Measurements from ENCODE around the gene TPRX2. TPM values are rescaled to one million over a fixed set of nuclear protein-coding genes. Genes with fewer than 3 reads are reported as not detected.
"Not testable (repeated sequence)": the region's sequence is repeated elsewhere in the genome, so short reads cannot be mapped to it uniquely, and the experiment has no call there.

Gene TPRX2
- total RNA-seq, 6 experiments from 2014 or later = not detected

DNA sequence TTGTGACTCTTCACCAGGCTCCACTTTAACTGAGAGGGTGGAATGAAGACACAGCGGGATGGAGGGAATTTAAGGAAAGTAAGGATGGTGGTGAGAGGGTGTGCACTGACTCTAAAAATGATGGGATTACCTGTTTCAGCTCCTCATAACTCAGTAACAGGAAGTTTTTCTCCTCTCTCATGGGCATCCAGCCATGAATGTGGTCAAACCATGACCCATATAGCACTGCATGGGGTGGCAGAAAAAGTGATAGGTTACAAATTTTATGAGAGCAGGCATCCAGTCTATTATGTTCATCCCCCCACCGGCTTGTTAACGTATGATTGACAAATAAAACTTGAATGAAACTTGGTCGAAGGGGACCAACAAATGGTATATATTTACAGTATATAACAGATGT, 19.9 kb downstream of the TPRX2 start:
- Histone ChIP-seq H3K27ac (peak overlapping the region in 1 of 3 donors; percentile 40), H3K9me3 (no peaks in the 10 kb centered on the region), H3K4me1 (peaks cover 0 to 19% (median 0%) of the 10 kb centered on the region in 4 donors), H3K27me3 (no peaks in the 10 kb centered on the region), H3K36me3 (peaks cover 0 to 99% (median 49%) of the 10 kb centered on the region in 4 donors), H3K4me3 (no peak overlapping the region)
- intact Hi-C loops (cut with DNase I) = no loop called here
- ATAC-seq (no peak), DNase-seq (no peak)
- 80% methylated on average over 4 of the region's 4 CpGs for WGBS (ENCODE audit: insufficient coverage, low coverage, low lambda C conversion rate, missing lambda C conversion rate)
- TF ChIP-seq, protein P1, sequence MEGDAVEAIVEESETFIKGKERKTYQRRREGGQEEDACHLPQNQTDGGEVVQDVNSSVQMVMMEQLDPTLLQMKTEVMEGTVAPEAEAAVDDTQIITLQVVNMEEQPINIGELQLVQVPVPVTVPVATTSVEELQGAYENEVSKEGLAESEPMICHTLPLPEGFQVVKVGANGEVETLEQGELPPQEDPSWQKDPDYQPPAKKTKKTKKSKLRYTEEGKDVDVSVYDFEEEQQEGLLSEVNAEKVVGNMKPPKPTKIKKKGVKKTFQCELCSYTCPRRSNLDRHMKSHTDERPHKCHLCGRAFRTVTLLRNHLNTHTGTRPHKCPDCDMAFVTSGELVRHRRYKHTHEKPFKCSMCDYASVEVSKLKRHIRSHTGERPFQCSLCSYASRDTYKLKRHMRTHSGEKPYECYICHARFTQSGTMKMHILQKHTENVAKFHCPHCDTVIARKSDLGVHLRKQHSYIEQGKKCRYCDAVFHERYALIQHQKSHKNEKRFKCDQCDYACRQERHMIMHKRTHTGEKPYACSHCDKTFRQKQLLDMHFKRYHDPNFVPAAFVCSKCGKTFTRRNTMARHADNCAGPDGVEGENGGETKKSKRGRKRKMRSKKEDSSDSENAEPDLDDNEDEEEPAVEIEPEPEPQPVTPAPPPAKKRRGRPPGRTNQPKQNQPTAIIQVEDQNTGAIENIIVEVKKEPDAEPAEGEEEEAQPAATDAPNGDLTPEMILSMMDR (IDR thresholded peaks at IDR 0.05) = no peak
- peak; percentile 16 for TF ChIP-seq POLR2A (IDR thresholded peaks at IDR 0.05)

DNA sequence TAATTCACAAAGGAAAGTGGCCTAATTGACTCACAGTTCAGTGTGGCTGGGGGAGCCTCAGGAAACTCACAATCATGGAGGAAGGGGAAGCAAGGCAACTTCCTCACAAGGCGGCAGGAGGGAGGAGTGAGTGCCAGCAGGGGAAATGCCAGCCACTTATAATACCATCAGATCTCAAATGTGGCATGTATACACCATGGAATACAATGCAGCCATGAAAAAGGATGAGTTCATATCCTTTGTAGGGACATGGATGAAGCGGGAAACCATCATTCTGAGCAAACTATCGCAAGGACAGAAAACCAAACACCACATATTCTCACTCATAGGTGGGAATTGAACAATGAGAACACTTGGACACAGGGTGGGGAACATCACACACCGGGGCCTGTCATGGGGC, 20.4 kb downstream of the TPRX2 start:
- H3K27ac ChIP-seq = peak overlapping the region in 1 of 3 donors; percentile 40
- H3K27me3 ChIP-seq; intact Hi-C loops (cut with DNase I); H3K4me3 ChIP-seq; H3K9me3 ChIP-seq; ATAC-seq; DNase-seq: not testable (repeated sequence)
- 72% methylated on average over 3 of the region's 4 CpGs for WGBS (ENCODE audit: insufficient coverage, low coverage, low lambda C conversion rate, missing lambda C conversion rate)
- H3K4me1 ChIP-seq = peaks cover 0 to 19% (median 0%) of the 10 kb centered on the region in 4 donors
- peaks cover 0 to 97% (median 45%) of the 10 kb centered on the region in 4 donors for H3K36me3 ChIP-seq

DNA sequence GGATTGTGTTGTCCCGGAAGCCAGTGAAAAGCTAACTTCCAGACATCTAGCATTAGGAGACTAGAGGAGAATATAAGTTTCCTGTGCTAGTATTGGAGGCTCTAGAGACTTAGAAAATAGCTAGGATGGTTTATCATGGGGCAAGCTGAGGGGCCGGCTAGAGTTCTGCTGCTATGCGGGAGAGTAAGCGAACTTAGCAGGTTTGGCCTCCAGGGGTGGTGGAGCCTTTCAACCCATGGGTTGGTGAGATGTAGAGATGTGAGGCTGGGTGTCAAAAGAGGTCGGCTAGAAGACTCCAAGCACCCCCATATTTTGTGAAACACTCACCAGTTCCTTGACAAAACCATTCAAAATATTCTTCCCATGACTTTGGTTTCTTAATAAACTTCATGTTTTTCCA, 22.7 kb downstream of the TPRX2 start:
- WGBS (ENCODE audit: insufficient coverage, low coverage, low lambda C conversion rate, missing lambda C conversion rate) = 59% methylated on average over 2 of the region's 5 CpGs
- Histone ChIP-seq H3K4me1 (peaks cover 0 to 22% (median 0%) of the 10 kb centered on the region in 4 donors), H3K27ac (peak overlapping the region in 1 of 3 donors; percentile 99), H3K36me3 (peaks cover 0 to 86% (median 31%) of the 10 kb centered on the region in 4 donors), H3K27me3 (no peaks in the 10 kb centered on the region), H3K9me3 (no peaks in the 10 kb centered on the region), H3K4me3 (peak overlapping the region in 2 of 3 donors; percentile 85 to 86)
- intact Hi-C loops (cut with DNase I) = no loop called here
- DNase-seq (peak in 1 of 3 donors; percentile 53), ATAC-seq (no peak)
- TF ChIP-seq, protein P1 (IDR thresholded peaks at IDR 0.05) = no peak
- TF ChIP-seq POLR2A (IDR thresholded peaks at IDR 0.05) = no peak

- Histone ChIP-seq H3K4me3 (peak overlapping the region in 2 of 3 donors; percentile 85 to 86), H3K36me3 (peaks cover 0 to 75% (median 26%) of the 10 kb centered on the region in 4 donors), H3K27ac (peak overlapping the region in 2 of 3 donors; percentile 93 to 99), H3K4me1 (peaks cover 0 to 24% (median 0%) of the 10 kb centered on the region in 4 donors), H3K9me3 (no peaks in the 10 kb centered on the region), H3K27me3 (no peaks in the 10 kb centered on the region)
- TF ChIP-seq, protein P1 (IDR thresholded peaks at IDR 0.05) = no peak
- WGBS (ENCODE audit: insufficient coverage, low coverage, low lambda C conversion rate, missing lambda C conversion rate) = 83% methylated on average over 1 of the region's 3 CpGs
- peak; percentile 2 to 15 (median 8) for ATAC-seq
- intact Hi-C loops (cut with DNase I) = no loop called here
- DNase-seq = peak in 1 of 3 donors; percentile 63
Measured at GRCh38 chr19:47882890-47883289, 23.9 kb downstream of the TPRX2 start.

DNA sequence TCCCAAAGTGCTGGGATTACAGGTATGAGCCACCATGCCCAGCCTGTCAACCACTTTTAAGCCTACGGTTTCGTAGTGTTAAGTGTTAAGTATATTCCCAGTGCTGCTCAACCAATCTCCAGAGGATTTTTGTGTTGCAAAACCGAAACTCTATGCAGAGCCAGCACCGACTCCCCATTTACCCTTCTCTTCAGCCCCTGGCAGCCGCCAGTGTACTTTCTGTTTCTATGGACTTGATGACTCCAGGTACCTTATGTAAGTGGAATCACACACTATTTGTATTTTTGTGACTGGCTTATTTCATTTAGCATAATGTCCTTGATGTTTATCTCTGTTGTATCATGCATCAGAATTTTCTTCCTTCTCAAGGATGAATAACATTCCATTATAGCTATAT, 26.0 kb downstream of the TPRX2 start:
- Histone ChIP-seq H3K4me1 (peaks cover 0 to 32% (median 0%) of the 10 kb centered on the region in 4 donors), H3K36me3 (peaks cover 0 to 54% (median 19%) of the 10 kb centered on the region in 4 donors), H3K27me3 (no peaks in the 10 kb centered on the region), H3K4me3 (peak overlapping the region; percentile 36 to 86 (median 85)), H3K9me3 (no peaks in the 10 kb centered on the region), H3K27ac (peak overlapping the region; percentile 51 to 99 (median 93))
- WGBS (ENCODE audit: insufficient coverage, low coverage, low lambda C conversion rate, missing lambda C conversion rate) = 10% methylated on average over 5 of the region's 5 CpGs
- ATAC-seq = peak in 2 of 4 donors; percentile 22 to 69
- peak in 1 of 3 donors; percentile 48 for DNase-seq
- TF ChIP-seq, protein P1 (IDR thresholded peaks at IDR 0.05) = no peak
- peak; percentile 36 for TF ChIP-seq POLR2A (IDR thresholded peaks at IDR 0.05)
- intact Hi-C loops (cut with DNase I) = no loop called here
